ENCODE results near the gene VIM.

The VIM gene

GRCh38 chr10:17239345-17240085, 11.5 kb downstream of the VIM start:
- ChIA-PET POLR2A (interaction anchor here (2.1 kb wide), 1 partner anchor 10 kb away, joined by 13 read pairs; the partner anchor contains the start of gene VIM), CTCF (no interaction called here)
- H3K9me3 ChIP-seq (ENCODE audit: control insufficient read depth, insufficient read depth, low read depth, low read length) = no peaks in the 10 kb centered on the region
- peaks cover 25 to 35% of the 10 kb centered on the region in 2 experiments for H3K36me3 ChIP-seq (ENCODE audit: control insufficient read depth in 2 of 2, insufficient read depth in 1 of 2, low read length in 2 of 2)
- no peak overlapping the region for H3K27ac ChIP-seq (ENCODE audit: extremely low read depth, low read depth, low read length)
- H3K4me3 ChIP-seq (ENCODE audit: low read depth, low read length) = no peak overlapping the region
- no peaks in the 10 kb centered on the region for H3K4me1 ChIP-seq (ENCODE audit: control insufficient read depth, insufficient read depth, low read length)
- TF ChIP-seq KLF7 (tag by site-specific recombination; IDR thresholded peaks at IDR 0.05; ENCODE audit: borderline replicate concordance) (no peak), ZNF785 (tag by site-specific recombination; IDR thresholded peaks at IDR 0.05) (no peak), ZEB2 (tag by site-specific recombination; IDR thresholded peaks at IDR 0.05) (no peak), ZNF501 (tag by site-specific recombination; IDR thresholded peaks at IDR 0.05) (no peak), KLF9 (tag by site-specific recombination; IDR thresholded peaks at IDR 0.05; ENCODE audit: low read depth) (no peak), ZNF600 (tag by site-specific recombination; IDR thresholded peaks at IDR 0.05) (no peak), ZBTB49 (tag by site-specific recombination; IDR thresholded peaks at IDR 0.05; ENCODE audit: low read depth) (no peak), ZFP37 (tag by site-specific recombination; IDR thresholded peaks at IDR 0.05) (no peak), ZBTB11 (tag by site-specific recombination; conservative IDR thresholded peaks at IDR 0.05; ENCODE audit: low read depth) (no peak)

DNA sequence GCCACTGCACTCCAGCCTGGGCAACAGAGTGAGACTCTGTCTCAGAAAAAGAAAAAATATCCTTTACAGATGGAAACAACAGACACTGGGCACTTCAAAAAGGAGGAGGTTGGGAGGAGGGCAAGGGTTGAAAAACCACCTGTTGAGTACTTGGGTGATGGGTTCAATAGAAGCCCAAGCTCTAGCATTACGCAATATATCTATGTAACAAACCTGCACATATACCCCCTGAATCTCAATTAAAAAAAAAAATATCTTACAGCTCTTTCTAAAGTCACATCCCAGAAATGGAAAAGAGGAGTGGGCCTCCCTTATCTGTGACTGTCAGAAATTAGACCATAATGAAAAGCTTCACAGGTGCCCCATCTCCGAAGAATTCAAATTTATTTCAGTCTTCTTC, 12.1 kb downstream of the VIM start:
- Histone ChIP-seq H3K4me1 (ENCODE audit: control insufficient read depth, insufficient read depth, low read length) (no peaks in the 10 kb centered on the region), H3K4me3 (ENCODE audit: low read depth, low read length) (no peak overlapping the region), H3K27ac (ENCODE audit: extremely low read depth, low read depth, low read length) (no peak overlapping the region), H3K9me3 (ENCODE audit: control insufficient read depth, insufficient read depth, low read depth, low read length) (no peaks in the 10 kb centered on the region), H3K36me3 (ENCODE audit: control insufficient read depth in 2 of 2, insufficient read depth in 1 of 2, low read length in 2 of 2) (peaks cover 19 to 29% of the 10 kb centered on the region in 2 experiments)
- POLR2A ChIA-PET = no interaction called here
- CTCF ChIA-PET = interaction anchor here (0.6 to 0.7 kb wide), 2 partner anchors 131 to 236 kb away, joined by 3 read pairs; no protein-coding TSS in a partner anchor
- peak; percentile 82 for TF ChIP-seq SCRT2 (tag by site-specific recombination; IDR thresholded peaks at IDR 0.05)
- no peak for TF ChIP-seq CTCF (tag by site-specific recombination; IDR thresholded peaks at IDR 0.05)

DNA sequence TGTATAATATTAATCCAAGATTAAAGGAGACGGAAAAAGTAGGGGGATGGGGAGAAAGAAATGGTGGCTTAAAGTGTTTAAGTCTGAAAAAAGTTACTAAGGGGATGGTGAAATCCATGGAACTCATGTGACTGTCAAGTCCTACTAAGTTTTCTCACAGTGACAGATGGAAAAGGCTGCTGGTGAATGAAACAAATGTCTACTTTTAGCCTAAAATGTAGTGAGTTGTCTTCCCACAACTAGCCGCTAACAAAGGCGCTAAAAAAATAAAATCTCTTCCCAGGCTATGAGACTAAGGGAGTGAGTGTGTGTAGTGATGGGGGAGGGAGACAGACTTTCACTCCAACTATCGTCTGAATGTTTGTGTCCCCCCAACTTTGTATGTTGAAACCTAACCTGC, 12.6 kb downstream of the VIM start:
- H3K4me1 ChIP-seq (ENCODE audit: control insufficient read depth, insufficient read depth, low read length) = no peaks in the 10 kb centered on the region
- H3K36me3 ChIP-seq (ENCODE audit: control insufficient read depth in 2 of 2, insufficient read depth in 1 of 2, low read length in 2 of 2) = peaks cover 16 to 24% of the 10 kb centered on the region in 2 experiments
- ChIA-PET CTCF (interaction anchor here (0.6 to 0.7 kb wide), 2 partner anchors 131 to 236 kb away, joined by 3 read pairs; no protein-coding TSS in a partner anchor), POLR2A (no interaction called here)
- no peak overlapping the region for H3K27ac ChIP-seq (ENCODE audit: extremely low read depth, low read depth, low read length)
- no peak overlapping the region for H3K4me3 ChIP-seq (ENCODE audit: low read depth, low read length)
- no peaks in the 10 kb centered on the region for H3K9me3 ChIP-seq (ENCODE audit: control insufficient read depth, insufficient read depth, low read depth, low read length)
- TF ChIP-seq ZNF623 (tag by site-specific recombination; IDR thresholded peaks at IDR 0.05) (no peak), ZFP3 (tag by site-specific recombination; IDR thresholded peaks at IDR 0.05; ENCODE audit: low read depth) (no peak), RBAK (tag by site-specific recombination; IDR thresholded peaks at IDR 0.05) (no peak), ZNF138 (tag by site-specific recombination; IDR thresholded peaks at IDR 0.05; ENCODE audit: borderline replicate concordance) (no peak), ZNF223 (tag by site-specific recombination; IDR thresholded peaks at IDR 0.05) (no peak)
- TF ChIP-seq, protein P1, sequence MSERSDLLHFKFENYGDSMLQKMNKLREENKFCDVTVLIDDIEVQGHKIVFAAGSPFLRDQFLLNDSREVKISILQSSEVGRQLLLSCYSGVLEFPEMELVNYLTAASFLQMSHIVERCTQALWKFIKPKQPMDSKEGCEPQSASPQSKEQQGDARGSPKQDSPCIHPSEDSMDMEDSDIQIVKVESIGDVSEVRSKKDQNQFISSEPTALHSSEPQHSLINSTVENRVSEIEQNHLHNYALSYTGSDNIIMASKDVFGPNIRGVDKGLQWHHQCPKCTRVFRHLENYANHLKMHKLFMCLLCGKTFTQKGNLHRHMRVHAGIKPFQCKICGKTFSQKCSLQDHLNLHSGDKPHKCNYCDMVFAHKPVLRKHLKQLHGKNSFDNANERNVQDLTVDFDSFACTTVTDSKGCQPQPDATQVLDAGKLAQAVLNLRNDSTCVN (tag by site-specific recombination; optimal IDR thresholded peaks at IDR 0.05) = no peak
- TF ChIP-seq, protein P2, sequence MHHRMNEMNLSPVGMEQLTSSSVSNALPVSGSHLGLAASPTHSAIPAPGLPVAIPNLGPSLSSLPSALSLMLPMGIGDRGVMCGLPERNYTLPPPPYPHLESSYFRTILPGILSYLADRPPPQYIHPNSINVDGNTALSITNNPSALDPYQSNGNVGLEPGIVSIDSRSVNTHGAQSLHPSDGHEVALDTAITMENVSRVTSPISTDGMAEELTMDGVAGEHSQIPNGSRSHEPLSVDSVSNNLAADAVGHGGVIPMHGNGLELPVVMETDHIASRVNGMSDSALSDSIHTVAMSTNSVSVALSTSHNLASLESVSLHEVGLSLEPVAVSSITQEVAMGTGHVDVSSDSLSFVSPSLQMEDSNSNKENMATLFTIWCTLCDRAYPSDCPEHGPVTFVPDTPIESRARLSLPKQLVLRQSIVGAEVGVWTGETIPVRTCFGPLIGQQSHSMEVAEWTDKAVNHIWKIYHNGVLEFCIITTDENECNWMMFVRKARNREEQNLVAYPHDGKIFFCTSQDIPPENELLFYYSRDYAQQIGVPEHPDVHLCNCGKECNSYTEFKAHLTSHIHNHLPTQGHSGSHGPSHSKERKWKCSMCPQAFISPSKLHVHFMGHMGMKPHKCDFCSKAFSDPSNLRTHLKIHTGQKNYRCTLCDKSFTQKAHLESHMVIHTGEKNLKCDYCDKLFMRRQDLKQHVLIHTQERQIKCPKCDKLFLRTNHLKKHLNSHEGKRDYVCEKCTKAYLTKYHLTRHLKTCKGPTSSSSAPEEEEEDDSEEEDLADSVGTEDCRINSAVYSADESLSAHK (tag by site-specific recombination; IDR thresholded peaks at IDR 0.05) = no peak

All from HEK293 (cell line).